Hippocampal formation (tissue), 2 donors: Measurements from ENCODE around the gene NHLH1.
A peak's percentile ranks its signal among the peaks of the same experiment; 100 is the strongest.

Source experiments
- DNase-seq, 2 donors: peaks; one replicate each; lab custom pipeline; 2025; lab: John Stamatoyannopoulos, UW

NHLH1 gene

GRCh38 chr1:160411271-160412027, 44.6 kb downstream of the NHLH1 start:
- peak in 1 of 2 donors; percentile 8 for DNase-seq

- DNase-seq: no peak
Measured at GRCh38 chr1:160412028-160412362, 45.1 kb downstream of the NHLH1 start.

- no peak for DNase-seq
Measured at GRCh38 chr1:160413716-160414115, 46.8 kb downstream of the NHLH1 start.

GRCh38 chr1:160414881-160415280, 48.0 kb downstream of the NHLH1 start:
- DNase-seq: no peak

- DNase-seq: no peak
Measured at GRCh38 chr1:160415696-160416290, 48.9 kb downstream of the NHLH1 start.

GRCh38 chr1:160416369-160416768, 49.5 kb downstream of the NHLH1 start:
- no peak for DNase-seq

- no peak for DNase-seq
Measured at GRCh38 chr1:160418483-160418882, 51.6 kb downstream of the NHLH1 start.

- no peak for DNase-seq
Measured at GRCh38 chr1:160419150-160419837, 52.4 kb downstream of the NHLH1 start.

GRCh38 chr1:160419838-160420169, 52.9 kb downstream of the NHLH1 start:
- DNase-seq: no peak

GRCh38 chr1:160420881-160421842, 54.3 kb downstream of the NHLH1 start:
- DNase-seq: no peak

- DNase-seq: no peak
Measured at GRCh38 chr1:160421881-160422280, 55.0 kb downstream of the NHLH1 start.
